ENCODE results near the gene COQ8A. TPM values are rescaled to one million over a fixed set of nuclear protein-coding genes. Genes with fewer than 3 reads are reported as not detected.

Gene COQ8A
- total RNA-seq (2021; ENCODE audit: unreplicated experiment) (35.3 TPM), Bru-seq, nascent RNA (percentile 58 among the genes with signal in this experiment), BruChase-seq, experiment 1, labeled RNA remaining after a 6-hour chase (percentile 68 among the genes with signal in this experiment), BruChase-seq, experiment 2, labeled RNA remaining after a 2-hour chase (percentile 62 among the genes with signal in this experiment)
- polyA plus RNA-seq (2012): 39.0 and 40.2 TPM in 2 replicates
- long read RNA-seq, transcript COQ8A-201 (15 exons, 2,872 nt): major isoform, 65 of 103 reads
- long read RNA-seq, partial matches to known transcripts: 22 of 103 reads
- long read RNA-seq, other reads (novel, unspliced or antisense): 15 of 103 reads

DNA sequence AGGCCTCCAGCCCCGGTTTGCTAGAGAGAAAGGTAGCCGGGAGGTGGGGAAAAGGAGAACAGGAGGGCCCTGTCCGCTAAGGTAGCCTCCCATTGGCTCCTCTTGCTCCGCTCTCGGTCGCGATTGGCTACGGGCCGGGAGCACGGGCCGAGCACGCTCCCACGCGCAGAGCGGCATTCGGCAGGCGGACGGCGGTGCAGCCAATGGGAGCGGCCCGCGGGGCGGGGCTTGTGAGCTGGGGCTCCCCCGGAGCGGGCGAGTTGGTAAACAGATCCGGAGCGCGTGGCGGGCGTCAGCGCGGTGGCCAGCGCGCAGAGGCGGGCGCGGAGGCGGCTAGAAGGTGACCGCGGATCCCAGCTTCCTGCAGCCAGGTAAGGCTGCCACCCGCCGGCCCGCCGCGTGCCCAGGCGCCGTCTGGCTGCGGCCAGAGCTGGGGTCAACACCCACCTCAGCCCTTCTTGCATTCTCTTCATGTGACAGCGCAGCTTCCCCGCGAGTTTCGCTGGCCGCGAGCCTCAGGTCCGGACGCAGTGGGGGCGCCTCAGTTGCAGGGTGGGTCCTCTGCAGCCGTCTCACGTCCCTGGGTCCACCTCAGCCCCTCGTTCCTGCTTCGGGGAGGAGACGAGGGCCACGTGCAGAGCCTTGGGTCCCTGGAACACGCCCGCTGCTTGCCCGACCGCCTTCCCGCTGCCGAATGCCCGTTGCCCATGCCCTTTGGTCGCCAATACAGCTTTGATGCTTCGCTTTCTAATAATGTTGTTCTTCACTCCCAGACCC, at the start of gene COQ8A:
COQ8A (plus strand) TSS at position 266 of the 777 bp plus-strand sequence. CDS start 21,092 bp downstream, outside the sequence.
- POLR2A ChIA-PET: interaction anchor here (0.8 kb wide), 1 partner anchor 50 kb away, joined by 3 read pairs; no protein-coding TSS in a partner anchor
- TF ChIP-seq SRF (IDR thresholded peaks at IDR 0.05; ENCODE audit: low read depth): no peak
- peak; percentile 63; the same call in 1 of the 2 replicates for TF ChIP-seq EGR1 (IDR thresholded peaks at IDR 0.05; ENCODE audit: low read depth)
- TF ChIP-seq, protein P1, sequence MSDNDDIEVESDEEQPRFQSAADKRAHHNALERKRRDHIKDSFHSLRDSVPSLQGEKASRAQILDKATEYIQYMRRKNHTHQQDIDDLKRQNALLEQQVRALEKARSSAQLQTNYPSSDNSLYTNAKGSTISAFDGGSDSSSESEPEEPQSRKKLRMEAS (IDR thresholded peaks at IDR 0.05): peak; percentile 97; the same call in 1 of the 2 replicates
- peak; percentile 99 for TF ChIP-seq SP1 (IDR thresholded peaks at IDR 0.05; ENCODE audit: low read depth)
- no peak for TF ChIP-seq POLR2A (IDR thresholded peaks at IDR 0.05; ENCODE audit: borderline replicate concordance, extremely low read depth, insufficient read depth, insufficient read length)
- no peak for TF ChIP-seq CBX3 (IDR thresholded peaks at IDR 0.05; ENCODE audit: low read depth)
- TF ChIP-seq FOSL1 (IDR thresholded peaks at IDR 0.05; ENCODE audit: low read depth): no peak
- peak; percentile 22 for TF ChIP-seq YY1 (IDR thresholded peaks at IDR 0.05; ENCODE audit: extremely low read depth, insufficient replicate concordance, low read depth, low read length)
- TF ChIP-seq, protein P2, sequence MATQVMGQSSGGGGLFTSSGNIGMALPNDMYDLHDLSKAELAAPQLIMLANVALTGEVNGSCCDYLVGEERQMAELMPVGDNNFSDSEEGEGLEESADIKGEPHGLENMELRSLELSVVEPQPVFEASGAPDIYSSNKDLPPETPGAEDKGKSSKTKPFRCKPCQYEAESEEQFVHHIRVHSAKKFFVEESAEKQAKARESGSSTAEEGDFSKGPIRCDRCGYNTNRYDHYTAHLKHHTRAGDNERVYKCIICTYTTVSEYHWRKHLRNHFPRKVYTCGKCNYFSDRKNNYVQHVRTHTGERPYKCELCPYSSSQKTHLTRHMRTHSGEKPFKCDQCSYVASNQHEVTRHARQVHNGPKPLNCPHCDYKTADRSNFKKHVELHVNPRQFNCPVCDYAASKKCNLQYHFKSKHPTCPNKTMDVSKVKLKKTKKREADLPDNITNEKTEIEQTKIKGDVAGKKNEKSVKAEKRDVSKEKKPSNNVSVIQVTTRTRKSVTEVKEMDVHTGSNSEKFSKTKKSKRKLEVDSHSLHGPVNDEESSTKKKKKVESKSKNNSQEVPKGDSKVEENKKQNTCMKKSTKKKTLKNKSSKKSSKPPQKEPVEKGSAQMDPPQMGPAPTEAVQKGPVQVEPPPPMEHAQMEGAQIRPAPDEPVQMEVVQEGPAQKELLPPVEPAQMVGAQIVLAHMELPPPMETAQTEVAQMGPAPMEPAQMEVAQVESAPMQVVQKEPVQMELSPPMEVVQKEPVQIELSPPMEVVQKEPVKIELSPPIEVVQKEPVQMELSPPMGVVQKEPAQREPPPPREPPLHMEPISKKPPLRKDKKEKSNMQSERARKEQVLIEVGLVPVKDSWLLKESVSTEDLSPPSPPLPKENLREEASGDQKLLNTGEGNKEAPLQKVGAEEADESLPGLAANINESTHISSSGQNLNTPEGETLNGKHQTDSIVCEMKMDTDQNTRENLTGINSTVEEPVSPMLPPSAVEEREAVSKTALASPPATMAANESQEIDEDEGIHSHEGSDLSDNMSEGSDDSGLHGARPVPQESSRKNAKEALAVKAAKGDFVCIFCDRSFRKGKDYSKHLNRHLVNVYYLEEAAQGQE (IDR thresholded peaks at IDR 0.05; ENCODE audit: low read depth): no peak
- TF ChIP-seq CEBPB (IDR thresholded peaks at IDR 0.05; ENCODE audit: low read depth): no peak
- no peak for TF ChIP-seq JUND (IDR thresholded peaks at IDR 0.05)
- TF ChIP-seq TCF7L2 (IDR thresholded peaks at IDR 0.05; ENCODE audit: borderline replicate concordance, extremely low read depth, insufficient read depth, insufficient read length): no peak
- TF ChIP-seq ZNF274 (IDR thresholded peaks at IDR 0.05; ENCODE audit: low read depth, low read length): no peak
- TF ChIP-seq ELF1 (IDR thresholded peaks at IDR 0.05; ENCODE audit: borderline replicate concordance, low read depth): no peak
- TF ChIP-seq ZFX (IDR thresholded peaks at IDR 0.05): peak; percentile 44; the same call in 1 of the 2 replicates
- TF ChIP-seq EZH2phosphoT487 (IDR thresholded peaks at IDR 0.05; ENCODE audit: borderline replicate concordance): no peak
- TF ChIP-seq POLR2AphosphoS5 (IDR thresholded peaks at IDR 0.05; ENCODE audit: low read depth, low read length): peak; percentile 62; the same call in 1 of the 2 replicates
- peak; percentile 93 for TF ChIP-seq SIN3A (IDR thresholded peaks at IDR 0.05; ENCODE audit: low read depth)
- TF ChIP-seq, protein P3, sequence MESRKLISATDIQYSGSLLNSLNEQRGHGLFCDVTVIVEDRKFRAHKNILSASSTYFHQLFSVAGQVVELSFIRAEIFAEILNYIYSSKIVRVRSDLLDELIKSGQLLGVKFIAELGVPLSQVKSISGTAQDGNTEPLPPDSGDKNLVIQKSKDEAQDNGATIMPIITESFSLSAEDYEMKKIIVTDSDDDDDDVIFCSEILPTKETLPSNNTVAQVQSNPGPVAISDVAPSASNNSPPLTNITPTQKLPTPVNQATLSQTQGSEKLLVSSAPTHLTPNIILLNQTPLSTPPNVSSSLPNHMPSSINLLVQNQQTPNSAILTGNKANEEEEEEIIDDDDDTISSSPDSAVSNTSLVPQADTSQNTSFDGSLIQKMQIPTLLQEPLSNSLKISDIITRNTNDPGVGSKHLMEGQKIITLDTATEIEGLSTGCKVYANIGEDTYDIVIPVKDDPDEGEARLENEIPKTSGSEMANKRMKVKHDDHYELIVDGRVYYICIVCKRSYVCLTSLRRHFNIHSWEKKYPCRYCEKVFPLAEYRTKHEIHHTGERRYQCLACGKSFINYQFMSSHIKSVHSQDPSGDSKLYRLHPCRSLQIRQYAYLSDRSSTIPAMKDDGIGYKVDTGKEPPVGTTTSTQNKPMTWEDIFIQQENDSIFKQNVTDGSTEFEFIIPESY (IDR thresholded peaks at IDR 0.05; ENCODE audit: extremely low read depth, insufficient replicate concordance, low read length): no peak
- TF ChIP-seq RAD21 (IDR thresholded peaks at IDR 0.05; ENCODE audit: low read depth): no peak
- TF ChIP-seq, protein P4, sequence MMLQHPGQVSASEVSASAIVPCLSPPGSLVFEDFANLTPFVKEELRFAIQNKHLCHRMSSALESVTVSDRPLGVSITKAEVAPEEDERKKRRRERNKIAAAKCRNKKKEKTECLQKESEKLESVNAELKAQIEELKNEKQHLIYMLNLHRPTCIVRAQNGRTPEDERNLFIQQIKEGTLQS (IDR thresholded peaks at IDR 0.05): no peak

More for the DNA sequence above, at the start of gene COQ8A:
- Histone ChIP-seq H3K79me2 (ENCODE audit: insufficient read depth, low read length) (peaks cover 14% of the 10 kb centered on the region; the same call in 1 of the 2 replicates), H3K4me3 (replicated peaks in 1 of 2; ENCODE audit: low read depth in 1 of 2, low read length in 2 of 2) (peak within 1 kb of the TSS; percentile 66 to 72), H3K9ac (ENCODE audit: low read length) (peak within 1 kb of the TSS; percentile 82), H3K9me3 (ENCODE audit: control insufficient read depth in 1 of 2, insufficient read depth in 1 of 2, low read depth in 1 of 2, low read length in 2 of 2) (no peaks in the 10 kb centered on the region), H2AFZ (ENCODE audit: low read depth, low read length, poor library complexity, severe bottlenecking) (peak within 1 kb of the TSS; percentile 55), H3K4me1 (ENCODE audit: control insufficient read depth in 1 of 2, insufficient read depth in 2 of 2, low read length in 2 of 2) (peaks cover 5 to 29% of the 10 kb centered on the region in 2 experiments), H3K36me3 (ENCODE audit: control insufficient read depth in 1 of 2, insufficient read depth in 2 of 2, low read length in 2 of 2) (no peaks in the 10 kb centered on the region), H3K27me3 (ENCODE audit: insufficient read depth, low read length) (no peaks in the 10 kb centered on the region), H3K27ac (ENCODE audit: low read depth, low read length) (peak within 1 kb of the TSS; percentile 87), H3K4me2 (ENCODE audit: low read length) (peak within 1 kb of the TSS; percentile 96), H4K20me1 (ENCODE audit: insufficient read depth) (no peaks in the 10 kb centered on the region), H3K9me2 (ENCODE audit: insufficient read depth) (no peaks in the 10 kb centered on the region)
- ATAC-seq (peak; percentile 96), DNase-seq (ENCODE audit: low read depth, low spot score) (peak; percentile 98)
- ChIA-PET CTCF (no interaction called here), RAD21 (ENCODE audit: low non-redundant PET in 1 of 2, low total read pairs in 2 of 2, uncharacterized antibody in 2 of 2, unreplicated experiment in 2 of 2) (no interaction called here)
- intact Hi-C loops (cut with micrococcal nuclease): no loop called here
- no TSS peak for BruUV-seq (replicated peaks)
